ENCODE measurements around the gene SLC2A10. TPM values are rescaled to one million over a fixed set of nuclear protein-coding genes. Genes with fewer than 3 reads are reported as not detected.

SLC2A10 gene
- total and polyA plus RNA-seq, 10 of the 15 experiments (the other 5 are each of a cell fraction or from before 2014, with no cell fraction given), result not detected

DNA sequence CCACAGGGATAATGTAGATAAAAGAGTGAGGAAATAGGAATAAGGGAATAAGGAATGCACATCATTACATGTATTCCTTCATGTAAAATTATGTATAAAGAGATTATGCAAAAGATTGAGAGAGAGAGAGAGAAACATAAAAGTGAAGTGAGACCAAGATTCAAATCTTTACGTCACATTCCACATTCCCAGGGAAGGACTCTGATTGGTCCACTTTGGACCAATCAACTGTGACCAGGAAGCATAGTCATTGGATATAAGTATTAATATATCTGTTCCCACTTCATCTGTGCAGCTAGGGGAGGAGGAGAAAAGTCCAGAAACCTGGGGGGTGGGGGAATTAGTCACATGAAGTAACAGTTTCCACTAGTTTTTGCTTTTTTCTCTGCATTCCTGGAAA lies 66.4 kb downstream of the SLC2A10 start:
- 55% methylated on average over 1 of the region's 1 CpG for WGBS (ENCODE audit: insufficient coverage, insufficient replicate concordance, low lambda C conversion rate, missing lambda C conversion rate)
- Histone ChIP-seq H3K4me1 (ENCODE audit: control insufficient read depth, insufficient read depth, low read length) (no peaks in the 10 kb centered on the region), H3K4me2 (ENCODE audit: control insufficient read depth, insufficient read depth) (no peak overlapping the region), H3K9me3 (replicated peaks; ENCODE audit: control insufficient read depth, insufficient read depth, low read length) (no peaks in the 10 kb centered on the region), H2AFZ (ENCODE audit: control insufficient read depth, low read depth, low read length) (no peak overlapping the region), H3K4me3 (no peak overlapping the region), H3K9ac (ENCODE audit: control insufficient read depth, insufficient read depth, low read length) (no peak overlapping the region), H3K27ac (ENCODE audit: control insufficient read depth, insufficient read depth) (no peak overlapping the region), H4K20me1 (ENCODE audit: control insufficient read depth, insufficient read depth) (no peaks in the 10 kb centered on the region), H3K79me2 (ENCODE audit: control insufficient read depth, insufficient read depth, low read length) (no peaks in the 10 kb centered on the region), H3K36me3 (ENCODE audit: control insufficient read depth in 2 of 2, insufficient read depth in 2 of 2, low read length in 1 of 2) (no peaks in the 10 kb centered on the region), H3K27me3 (replicated peaks in 1 of 2; ENCODE audit: control insufficient read depth in 2 of 2, insufficient read depth in 2 of 2, low read length in 1 of 2) (no peaks in the 10 kb centered on the region; a peak in 1 of 4 replicates)
- ChIA-PET CTCF (no interaction called here), SMC1A (ENCODE audit: uncharacterized antibody, unreplicated experiment) (no interaction called here), POLR2A (no interaction called here), RAD21 (ENCODE audit: unreplicated experiment) (no interaction called here)
- TF ChIP-seq FOS (IDR thresholded peaks at IDR 0.05; ENCODE audit: borderline replicate concordance, extremely low read depth, insufficient read length) (no peak), FOXM1 (IDR thresholded peaks at IDR 0.05; ENCODE audit: low read depth, low read length) (no peak), EZH2 (IDR thresholded peaks at IDR 0.05; ENCODE audit: borderline replicate concordance, control insufficient read depth, low read depth, low read length) (no peak), IKZF1 (conservative IDR thresholded peaks at IDR 0.05) (no peak), HDAC6 (IDR thresholded peaks at IDR 0.05; ENCODE audit: unreplicated experiment) (no peak)
- TF ChIP-seq, protein P1, sequence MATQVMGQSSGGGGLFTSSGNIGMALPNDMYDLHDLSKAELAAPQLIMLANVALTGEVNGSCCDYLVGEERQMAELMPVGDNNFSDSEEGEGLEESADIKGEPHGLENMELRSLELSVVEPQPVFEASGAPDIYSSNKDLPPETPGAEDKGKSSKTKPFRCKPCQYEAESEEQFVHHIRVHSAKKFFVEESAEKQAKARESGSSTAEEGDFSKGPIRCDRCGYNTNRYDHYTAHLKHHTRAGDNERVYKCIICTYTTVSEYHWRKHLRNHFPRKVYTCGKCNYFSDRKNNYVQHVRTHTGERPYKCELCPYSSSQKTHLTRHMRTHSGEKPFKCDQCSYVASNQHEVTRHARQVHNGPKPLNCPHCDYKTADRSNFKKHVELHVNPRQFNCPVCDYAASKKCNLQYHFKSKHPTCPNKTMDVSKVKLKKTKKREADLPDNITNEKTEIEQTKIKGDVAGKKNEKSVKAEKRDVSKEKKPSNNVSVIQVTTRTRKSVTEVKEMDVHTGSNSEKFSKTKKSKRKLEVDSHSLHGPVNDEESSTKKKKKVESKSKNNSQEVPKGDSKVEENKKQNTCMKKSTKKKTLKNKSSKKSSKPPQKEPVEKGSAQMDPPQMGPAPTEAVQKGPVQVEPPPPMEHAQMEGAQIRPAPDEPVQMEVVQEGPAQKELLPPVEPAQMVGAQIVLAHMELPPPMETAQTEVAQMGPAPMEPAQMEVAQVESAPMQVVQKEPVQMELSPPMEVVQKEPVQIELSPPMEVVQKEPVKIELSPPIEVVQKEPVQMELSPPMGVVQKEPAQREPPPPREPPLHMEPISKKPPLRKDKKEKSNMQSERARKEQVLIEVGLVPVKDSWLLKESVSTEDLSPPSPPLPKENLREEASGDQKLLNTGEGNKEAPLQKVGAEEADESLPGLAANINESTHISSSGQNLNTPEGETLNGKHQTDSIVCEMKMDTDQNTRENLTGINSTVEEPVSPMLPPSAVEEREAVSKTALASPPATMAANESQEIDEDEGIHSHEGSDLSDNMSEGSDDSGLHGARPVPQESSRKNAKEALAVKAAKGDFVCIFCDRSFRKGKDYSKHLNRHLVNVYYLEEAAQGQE (IDR thresholded peaks at IDR 0.05; ENCODE audit: low read depth, low read length), result no peak
- intact Hi-C loops (cut with micrococcal nuclease; ENCODE audit: unreplicated experiment), result no loop called here
- no peak for FAIRE-seq
- BruUV-seq (replicated peaks), result no TSS peak
- no peak for ATAC-seq
- in situ Hi-C loops (cut with MboI), result no loop called here
- no peak for DNase-seq (ENCODE audit: low read depth, low spot score)

Data from GM12878 (cell line).